Endothelial cell of hepatic sinusoid (primary cell): Measurements from ENCODE around the gene MACROH2A1.

ENCODE experiments used
- in situ Hi-C: cut with HindIII; loops from 2 replicates; pipeline ENCODE4 v1.10.0; 2017; ENCODE audit warnings: low sequenced_read_pairs

The MACROH2A1 gene

DNA sequence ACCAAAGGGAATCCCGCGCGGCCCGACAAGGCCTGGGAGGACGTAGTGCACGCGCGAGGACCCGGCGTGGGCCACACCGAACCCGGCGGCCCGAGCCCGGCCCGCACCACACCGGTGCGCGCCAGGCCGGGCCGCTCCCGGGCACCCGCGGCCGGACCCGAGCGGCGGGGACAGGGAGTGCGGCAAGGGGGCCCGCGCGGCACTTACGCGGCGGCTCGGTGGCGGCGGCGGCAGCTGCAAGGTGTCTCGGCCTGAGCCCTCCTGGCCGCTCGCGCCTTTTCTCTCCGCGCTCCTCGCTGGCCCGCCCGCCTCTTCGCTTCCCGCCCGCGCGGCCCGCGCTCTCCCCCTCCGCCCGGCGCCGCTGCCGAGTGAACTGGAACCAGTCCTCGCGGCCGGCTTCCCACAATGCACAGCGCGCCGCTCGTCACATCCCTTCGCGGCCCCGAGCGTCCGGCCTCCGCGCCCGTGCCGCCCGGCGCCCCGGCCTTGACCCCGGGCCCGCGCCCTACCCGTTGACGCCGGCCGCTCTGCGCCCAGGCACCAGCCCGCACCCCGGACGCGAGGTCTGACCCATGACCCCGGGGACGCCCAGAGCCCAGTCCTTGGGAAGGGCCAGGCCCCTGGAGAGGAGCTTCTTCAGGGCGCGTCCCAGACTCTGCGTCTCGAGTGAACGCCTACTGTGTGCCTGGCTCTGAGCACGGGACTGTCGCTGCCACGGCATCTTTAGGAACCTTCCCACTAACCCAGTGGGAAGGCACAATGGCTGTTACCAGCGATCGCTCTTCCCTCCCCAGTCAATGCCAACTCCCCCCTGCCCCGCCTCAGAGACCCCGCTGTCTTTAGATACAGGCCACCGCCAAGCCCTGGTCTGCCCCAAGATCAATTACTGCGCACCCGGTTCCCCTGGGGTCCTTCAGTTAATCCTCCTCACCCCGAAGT is at the start of gene MACROH2A1:
Gene MACROH2A1, minus strand, starts transcription at position 377 of the 939 bp plus-strand sequence. CDS start 10,138 bp downstream, outside the sequence.
- in situ Hi-C loops = no loop called here

DNA sequence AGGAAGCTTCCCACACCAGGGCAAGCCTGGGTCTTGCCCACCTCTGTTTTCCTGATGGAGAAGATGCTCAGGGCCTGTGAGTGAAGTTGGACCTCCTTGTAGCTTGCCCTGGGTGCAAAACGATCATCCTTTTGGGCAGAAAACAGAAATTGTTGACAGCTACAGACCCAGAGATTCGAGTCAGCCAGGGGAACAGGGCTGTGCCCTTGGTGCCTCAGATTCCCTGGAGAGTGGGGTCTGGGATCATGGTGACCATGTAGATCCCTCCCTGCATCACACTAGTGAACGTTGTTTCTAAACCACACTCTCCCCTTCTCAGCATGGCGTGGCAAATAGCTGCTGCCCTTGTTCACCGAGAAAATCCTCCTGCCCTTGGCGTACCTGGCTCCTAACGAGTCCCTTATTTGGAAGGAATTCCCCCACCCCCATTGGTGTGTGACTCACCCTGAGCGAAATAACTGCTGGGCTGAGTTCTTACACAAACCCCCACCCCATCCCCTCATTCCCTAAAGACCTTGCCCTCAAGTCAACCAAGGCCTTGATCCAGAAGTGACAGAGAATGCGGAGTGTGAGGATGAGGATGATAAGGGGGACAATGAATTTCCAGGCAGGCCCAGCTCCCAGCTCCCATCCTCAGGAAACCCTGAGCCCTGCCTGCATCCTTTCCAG is 49.2 kb upstream of the MACROH2A1 start:
- in situ Hi-C loops = no loop called here

DNA sequence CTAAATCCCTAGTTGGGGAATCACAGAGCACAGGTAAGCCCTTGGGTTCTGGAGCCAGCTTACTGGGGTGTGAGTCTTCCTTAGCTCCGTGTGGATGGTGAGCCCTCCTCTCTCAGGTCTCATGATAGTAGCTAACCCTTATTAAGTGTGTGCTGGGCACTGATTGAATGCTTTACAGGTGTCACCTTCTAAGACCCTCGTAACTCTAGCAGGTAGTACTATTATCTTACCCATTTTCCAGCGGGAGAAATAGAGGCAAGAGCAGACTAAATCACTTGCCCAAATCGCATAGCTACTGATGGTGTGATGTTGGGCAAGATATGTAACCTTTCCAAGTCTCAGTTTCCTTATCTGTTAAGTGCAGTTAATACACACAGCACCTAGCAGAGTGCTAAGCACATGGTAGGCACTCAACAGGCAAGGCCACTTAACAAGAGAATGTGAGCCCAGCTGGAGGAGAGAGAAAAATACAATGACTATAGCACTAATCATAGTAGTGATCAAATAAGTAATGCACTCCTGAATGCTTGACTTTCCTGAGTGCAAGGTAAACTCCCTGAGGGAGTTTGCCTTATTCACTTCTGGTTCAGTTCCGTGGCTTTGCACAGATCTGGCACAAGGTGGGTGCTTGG is 48.4 kb upstream of the MACROH2A1 start, which contains the start of gene DCANP1:
Gene DCANP1, minus strand, starts transcription at position 51 of the 632 bp plus-strand sequence. CDS start 240 bp downstream, outside the sequence.
- in situ Hi-C loops = no loop called here

DNA sequence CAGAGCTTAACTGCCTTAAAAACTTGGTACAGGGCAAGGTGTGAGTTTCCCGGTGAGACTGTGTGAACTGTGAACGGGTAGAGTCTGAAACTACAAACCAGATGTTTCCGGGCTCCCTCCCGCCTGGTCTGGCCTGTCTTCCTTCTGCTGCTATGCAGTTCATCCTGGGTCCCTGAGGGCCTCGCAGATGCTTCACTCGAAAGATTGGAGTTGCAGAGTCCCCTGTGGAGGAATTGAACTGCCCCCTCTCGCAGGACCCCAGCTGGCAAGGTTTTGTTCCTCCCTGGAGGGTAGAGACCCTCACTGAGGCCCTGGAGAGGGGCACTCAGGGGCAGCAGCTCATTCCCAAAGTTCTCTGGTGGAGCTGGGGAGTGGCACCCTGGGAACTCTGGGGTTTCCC is 47.6 kb upstream of the MACROH2A1 start:
- in situ Hi-C loops = no loop called here

DNA sequence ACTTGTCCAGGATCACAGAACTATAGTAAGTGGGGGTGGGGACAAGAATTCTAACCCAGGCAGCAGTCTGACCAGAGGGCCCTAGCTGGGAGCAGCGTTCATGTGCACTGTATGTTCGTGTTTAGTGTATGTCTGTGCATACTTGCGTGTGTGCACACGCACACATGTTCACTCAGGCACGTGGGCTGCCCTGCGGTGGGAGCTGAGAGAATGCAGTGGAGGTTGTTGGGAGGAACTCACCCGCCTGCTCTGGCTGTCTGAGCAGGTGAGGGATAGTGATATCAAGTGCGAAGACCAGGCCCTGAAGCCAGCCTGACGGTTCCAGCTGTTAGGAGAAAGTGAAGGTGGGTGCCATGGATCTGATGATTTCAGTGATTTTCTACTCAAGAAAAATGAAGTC is 47.2 kb upstream of the MACROH2A1 start:
- in situ Hi-C loops = no loop called here

DNA sequence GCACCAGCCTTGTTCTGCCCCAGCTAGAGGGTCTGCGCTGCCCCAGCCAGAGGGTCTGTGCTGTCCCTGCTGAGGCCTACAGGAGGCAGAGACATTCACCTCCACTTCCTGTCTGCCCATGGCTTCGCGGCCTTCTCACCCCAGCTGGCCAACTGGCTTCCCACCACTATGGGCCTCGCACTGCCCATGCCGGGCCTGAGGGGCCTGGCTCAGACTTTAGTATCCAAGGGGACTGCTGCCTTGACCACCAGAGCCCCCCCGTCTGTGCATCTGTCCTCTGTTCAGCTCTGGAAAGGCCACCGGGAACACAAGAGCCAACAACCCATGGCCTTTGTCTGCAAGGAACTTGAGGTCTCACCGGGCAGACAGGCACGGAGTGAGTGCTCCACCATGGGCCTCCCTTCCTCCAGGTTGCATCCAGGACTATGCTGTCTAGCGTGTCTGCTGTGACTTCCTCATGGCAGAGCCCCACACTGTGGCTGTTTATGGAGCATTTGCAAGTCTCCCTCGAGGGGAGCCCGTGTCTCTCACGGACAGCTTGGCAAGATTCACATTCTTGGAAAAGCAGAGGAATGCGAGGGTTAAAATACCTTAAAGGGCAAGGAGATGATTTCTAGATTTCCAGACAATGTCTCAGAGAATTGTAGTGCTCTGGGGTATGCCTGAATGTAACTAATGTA is 46.4 kb upstream of the MACROH2A1 start:
- in situ Hi-C loops = no loop called here

DNA sequence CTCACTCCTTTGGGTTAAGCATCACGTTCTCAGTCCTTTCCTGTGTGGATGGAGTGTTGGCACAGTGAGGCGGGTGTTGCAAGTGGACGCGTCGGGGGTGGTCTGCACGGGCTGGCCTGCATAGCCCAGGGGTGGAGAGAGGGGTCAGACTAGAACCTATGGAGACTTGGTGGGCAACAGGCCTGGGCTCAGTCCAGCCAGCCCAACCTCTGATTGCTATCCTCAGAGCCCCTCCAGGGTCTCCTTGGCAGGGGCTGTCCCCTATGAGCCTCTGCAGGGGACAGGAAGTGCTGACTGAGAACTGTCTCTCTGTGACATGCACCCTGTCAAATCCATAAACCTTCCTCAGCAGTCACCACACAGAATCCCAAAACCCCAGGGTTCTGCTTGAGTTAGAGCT is 45.9 kb upstream of the MACROH2A1 start:
- in situ Hi-C loops = no loop called here

DNA sequence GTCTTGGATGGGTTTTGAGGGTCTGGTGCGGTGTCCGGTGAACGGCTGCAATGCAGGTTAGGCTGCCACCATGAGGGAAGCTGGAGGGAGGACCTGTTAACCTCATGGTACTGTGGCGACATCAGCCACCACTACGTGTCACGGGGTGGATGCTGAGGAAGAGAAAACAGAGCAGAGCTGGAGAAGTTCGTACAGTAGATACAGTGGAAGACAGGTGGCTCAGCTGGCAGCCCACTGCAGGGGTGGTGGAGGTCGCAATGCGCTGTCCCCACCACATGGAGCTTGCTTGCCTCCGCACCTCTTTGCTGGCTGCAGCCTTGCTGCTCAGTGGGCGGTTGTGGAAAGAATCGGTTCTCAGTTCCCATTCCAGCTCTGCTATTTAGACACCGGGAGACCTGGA is 45.3 kb upstream of the MACROH2A1 start:
- in situ Hi-C loops = no loop called here

DNA sequence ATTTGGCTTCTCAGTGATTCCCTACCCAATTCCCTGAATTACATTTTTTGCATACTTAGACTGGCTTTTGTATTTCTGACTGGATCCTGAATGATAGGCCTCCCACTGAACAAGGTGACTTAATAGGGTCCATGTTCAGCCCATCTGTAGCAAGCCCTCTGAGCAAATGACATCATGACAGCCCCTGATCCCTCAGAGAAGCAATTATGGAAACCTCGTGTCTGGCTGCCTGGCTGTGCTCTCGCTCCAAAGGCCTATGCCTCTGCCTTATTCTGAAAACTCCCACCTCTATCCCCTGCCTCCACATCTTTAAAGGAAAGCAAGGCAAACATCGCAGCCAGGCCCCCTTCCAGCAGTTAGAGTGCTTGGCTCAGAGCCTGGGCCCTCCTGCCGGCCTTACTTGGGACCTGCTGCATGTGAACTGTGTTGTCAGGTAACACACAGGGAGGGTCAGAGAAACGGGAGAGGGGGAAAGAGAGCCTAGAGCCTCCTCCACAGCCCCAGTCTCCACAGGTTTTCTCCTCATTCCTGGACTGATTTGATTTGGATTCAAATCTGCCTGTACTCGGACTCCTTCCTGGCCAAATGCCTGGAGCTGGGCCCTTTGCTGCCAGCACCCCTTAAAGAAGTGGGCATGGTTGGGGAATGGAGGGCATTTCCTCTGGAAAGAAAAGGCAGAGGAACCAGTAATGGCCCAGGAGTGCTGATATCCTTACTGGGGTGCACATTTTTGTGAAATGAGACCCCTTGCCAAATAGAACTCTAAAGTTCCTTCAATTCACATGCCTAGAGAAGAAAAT is 44.3 kb upstream of the MACROH2A1 start:
- in situ Hi-C loops = no loop called here

DNA sequence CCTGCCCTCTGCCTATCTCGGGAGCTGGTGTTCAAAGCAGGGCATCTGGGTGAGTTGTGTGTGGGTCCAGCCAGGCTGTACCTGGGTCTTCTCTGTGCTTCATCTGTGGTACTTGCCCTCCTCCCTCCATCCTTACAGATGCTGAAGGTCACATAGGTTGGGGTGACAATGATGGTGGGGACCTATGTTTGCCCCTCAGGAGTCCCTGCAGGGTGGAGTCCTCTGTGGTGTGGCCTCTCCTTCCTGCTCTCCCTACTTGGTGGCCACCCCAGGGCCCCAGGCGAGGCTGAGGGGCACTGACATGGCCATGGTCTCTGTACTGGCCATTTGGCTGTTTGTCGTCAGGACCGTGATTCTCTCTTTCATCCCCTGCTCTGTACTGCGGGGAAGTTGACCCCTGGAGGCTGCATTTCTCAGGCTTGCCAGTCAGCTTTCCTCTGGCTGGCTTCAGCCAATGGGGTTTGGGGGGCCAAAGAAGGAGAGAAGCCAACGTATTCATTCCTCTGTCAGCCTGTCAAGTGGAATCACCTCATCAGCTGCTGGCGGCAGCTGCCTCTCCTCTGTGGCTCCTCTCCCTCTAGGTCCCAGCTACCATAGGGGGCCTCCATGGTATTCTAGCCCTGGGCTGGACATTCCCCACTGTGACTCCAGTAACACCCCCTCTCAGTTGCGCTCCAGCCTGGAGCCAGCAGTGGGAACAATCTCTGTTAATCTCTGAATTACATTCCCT is 43.6 kb upstream of the MACROH2A1 start:
- in situ Hi-C loops = no loop called here

DNA sequence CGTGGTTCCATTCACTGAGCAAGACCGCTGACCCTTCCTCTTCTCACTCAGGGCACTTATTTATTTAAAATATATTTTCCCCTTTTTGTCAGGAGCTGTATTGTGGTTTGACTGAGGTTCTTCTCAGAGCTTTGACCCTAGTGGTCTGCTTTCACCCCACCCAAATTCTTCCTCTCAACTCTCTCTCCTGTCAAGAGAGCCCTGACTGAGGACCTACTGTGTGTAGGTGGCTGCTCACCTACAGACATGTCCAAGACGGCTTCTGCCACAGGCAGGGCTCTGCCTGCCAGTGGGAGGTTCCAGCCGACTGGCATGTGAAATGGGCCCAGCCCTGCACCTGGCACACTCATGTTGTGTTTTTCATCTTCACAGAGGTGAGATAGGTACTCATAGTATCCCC is 42.9 kb upstream of the MACROH2A1 start:
- in situ Hi-C loops = no loop called here

DNA sequence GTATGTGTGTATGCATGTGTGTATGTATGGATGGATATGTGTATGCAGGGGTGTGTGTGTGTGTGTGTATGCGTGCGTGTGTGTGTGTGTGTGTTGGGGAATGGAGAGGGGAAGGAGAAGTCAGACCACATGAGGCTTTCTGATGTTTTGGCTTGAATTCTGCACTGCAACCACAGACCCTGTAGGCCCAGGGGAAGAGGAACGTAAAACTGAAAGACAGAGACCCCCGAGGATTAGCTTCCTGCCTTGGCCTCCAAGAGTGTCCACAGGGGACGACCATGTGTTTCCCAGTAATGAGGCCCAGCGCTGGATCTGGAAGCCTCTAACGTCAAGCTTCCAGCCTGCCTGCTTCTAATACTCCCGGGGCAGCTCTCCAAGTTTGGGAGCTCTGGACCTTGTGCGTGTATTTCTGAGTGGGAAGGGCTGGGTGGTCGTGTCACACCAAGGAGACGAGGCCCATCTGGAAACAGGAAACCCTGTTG is 42.4 kb upstream of the MACROH2A1 start:
- in situ Hi-C loops = no loop called here

DNA sequence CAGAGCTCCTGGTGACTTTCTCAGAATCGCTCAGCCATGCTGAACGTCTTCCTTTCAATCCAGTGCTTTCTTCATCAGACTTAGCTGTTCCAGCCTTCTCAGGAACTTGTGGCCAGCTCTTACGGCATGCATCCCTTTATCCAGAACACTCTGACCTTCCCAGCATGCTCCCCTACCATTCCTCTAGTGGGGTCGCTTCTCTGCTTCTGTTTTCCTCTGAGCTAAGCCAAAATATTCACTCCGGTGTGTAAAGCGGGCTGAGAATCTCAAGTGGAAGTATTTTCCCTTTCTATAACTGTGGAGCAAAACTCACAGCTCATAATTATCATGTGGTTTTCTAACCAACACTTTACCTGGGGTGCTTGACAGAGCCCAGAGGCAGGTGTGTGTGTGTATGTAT is 41.9 kb upstream of the MACROH2A1 start:
- in situ Hi-C loops = no loop called here

DNA sequence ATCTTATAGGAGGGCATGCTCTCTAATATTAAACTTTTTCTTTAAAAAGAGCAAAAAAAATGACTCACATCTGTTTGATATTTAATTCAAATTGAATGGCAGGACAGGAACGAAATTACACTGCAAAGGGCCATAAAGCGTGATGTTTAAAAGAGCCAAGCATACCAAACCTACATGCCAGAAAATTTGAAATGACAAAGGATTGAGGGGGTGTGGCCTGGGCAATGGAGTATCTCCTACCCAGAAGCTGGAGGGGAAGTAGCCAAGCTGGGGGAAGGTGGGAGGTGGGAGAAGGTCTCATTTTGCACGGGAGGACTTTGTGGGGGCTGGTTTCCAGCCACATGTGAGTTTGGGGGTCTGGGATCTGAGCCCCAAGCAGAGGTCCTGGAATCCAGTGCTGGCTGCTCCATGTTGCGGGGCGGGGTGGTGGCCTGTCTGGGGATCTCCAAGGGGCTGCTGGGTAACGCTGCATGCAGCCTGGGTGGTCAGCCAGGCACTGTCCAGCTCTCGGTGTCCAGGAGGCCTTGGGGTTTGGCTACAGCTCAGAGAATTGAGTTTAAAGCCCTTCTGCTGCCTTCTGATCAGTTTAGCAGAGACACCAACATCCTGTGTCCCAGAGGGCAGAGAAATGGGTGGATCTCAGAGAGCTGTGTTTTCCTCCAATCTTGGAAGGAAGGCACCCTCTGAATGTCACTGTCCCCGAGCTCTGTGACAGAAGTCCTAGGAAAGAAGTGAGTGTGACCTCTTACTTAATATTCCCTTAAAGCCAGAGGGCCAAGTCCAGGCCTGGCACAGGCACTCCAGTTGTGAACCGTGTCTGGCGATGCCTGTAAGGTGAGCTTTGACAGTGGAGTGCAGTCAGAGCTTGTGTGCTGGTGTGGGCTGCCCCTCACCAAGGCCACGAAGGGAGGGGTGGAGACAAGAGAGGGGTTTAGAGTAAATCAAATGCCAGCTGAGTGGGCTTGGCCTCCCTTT is 40.5 kb upstream of the MACROH2A1 start:
- in situ Hi-C loops = no loop called here

DNA sequence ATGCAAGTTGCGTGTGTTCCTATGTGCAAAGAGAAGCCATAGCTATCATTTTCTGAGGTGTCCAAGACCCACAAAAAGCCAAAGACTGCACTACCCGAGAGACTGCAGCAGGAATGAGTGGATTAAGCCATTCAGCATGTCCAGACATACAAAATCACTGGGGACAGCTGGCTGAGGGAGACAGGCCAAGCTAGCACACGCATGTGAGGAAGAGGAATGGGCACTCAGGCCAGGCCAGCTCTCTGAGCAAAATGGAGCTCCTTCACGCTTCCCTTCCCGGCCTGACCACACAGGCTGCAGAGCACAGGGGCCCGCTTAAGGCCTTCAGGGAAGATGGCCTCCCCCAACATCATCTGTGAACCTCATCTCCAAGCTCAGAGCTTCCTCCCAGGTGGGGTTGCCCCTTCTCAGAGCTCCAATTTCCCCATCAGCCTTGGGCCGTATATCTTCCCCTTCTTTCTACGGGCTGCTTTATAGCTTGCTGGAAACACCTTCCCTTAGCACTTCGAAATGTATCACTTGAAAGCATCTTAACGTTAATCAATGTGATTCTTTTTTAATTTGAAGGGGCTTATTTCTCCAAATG is 39.7 kb upstream of the MACROH2A1 start:
- in situ Hi-C loops = no loop called here

DNA sequence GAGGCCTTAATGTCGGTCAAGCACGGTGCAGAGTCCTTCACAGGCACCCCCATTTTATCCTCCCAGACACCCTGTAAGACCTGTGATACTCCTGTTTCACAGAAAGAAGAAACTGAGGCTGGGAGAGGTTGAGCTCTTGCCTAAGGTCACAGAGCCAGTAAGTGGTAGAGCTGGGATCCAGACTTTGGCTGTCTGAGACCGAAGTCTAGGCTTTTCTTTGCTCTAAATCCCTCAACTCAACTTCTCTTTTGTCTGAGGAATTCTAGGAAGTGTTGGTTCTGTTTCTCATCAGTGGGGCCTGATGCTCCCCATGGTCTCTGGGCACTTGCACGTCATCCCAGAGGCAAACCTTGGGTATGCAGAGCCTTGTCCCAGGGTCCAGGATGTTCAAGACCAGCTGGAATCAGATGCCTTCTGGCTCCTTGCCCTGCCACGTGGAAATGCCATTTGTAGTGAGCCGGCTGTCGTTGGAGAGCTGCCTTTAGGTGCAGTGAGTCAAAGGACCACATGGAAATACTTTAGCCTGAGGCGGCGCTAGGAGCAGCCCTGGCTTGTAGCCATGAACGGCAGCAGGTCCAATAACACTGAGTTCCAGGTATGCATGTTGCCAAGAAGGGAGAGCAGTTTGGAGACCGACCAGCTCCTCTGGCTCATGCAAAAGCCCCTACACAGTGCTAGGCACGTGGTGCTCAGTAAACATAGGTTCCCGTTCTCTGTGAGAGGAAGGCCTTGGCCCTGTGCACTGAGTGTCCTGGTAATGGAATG is 38.9 kb upstream of the MACROH2A1 start:
- in situ Hi-C loops = no loop called here

DNA sequence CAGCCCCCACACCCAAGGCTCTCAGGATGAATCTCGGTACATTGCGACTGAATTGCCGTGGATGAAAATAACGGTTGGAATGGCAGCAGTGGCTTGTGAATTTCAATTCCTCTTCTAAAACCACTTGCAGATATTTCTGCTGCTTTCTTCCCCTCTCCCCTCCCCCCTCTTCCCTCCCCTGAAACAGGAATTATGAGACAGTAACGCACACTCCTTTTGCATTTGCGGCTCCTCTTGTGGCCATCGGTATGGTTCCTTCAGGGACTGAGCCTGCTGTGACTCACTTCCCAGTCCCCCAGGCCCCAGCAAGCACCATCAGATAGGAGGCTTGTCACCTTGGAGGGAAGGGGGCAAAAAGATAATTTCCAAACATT is 38.4 kb upstream of the MACROH2A1 start:
- in situ Hi-C loops = no loop called here
